Natural killer cell treated with Interleukin-12 subunit alpha and Interleukin-12 subunit beta and Interleukin-15 and Interleukin-18, amount 100 ng/mL, for 72 hours (primary cell): ENCODE results near the gene CD7. TPM values are rescaled to one million over a fixed set of nuclear protein-coding genes. Genes with fewer than 3 reads are reported as not detected.

Experiments used
- ATAC-seq, 2 donors: fragments of 150-1000 bp; cut with Tn5 transposase in 1 of 2; sonication (Bioruptor Pico), chemical (Tn5 transposase) in 1 of 2; 2 replicates each; pipeline ENCODE4 v1.10.0; 2021
- DNase-seq: peaks from one replicate; pipeline ENCODE4 v3.0.0; 2022; ENCODE audit warnings: low spot score
- H3K27ac Mint-ChIP-seq, 2 donors: 1 replicate in 1 of 2; 2 replicates in 1 of 2; pipeline ENCODE4 v1.8.0; 2022; ENCODE audit warnings: mixed read lengths in 2 of 2, mild to moderate bottlenecking in 1 of 2, moderate library complexity in 1 of 2
- H3K27me3 Mint-ChIP-seq, 2 donors: 1 replicate in 1 of 2; 2 replicates in 1 of 2; pipeline ENCODE4 v1.8.0; 2022; ENCODE audit warnings: mixed read lengths in 2 of 2
- H3K36me3 Mint-ChIP-seq: one replicate; pipeline ENCODE4 v1.8.0; 2022; ENCODE audit warnings: mixed read lengths
- H3K4me1 Mint-ChIP-seq, 2 donors: 1 replicate in 1 of 2; 2 replicates in 1 of 2; pipeline ENCODE4 v1.8.0; 2022; ENCODE audit warnings: low read depth in 2 of 2, mixed read lengths in 2 of 2, mild to moderate bottlenecking in 1 of 2
- H3K4me3 Mint-ChIP-seq: one replicate; pipeline ENCODE4 v1.8.0; 2022; ENCODE audit warnings: mixed read lengths
- H3K9me3 Mint-ChIP-seq: 2 replicates; pipeline ENCODE4 v1.8.0; 2022; ENCODE audit warnings: mixed read lengths
- total RNA-seq, 2 donors: library from RNA; stranded (reverse); gene quantifications; one replicate each; pipeline ENCODE4 v1.2.3, GENCODE V29; 2022

Gene CD7
- total RNA-seq, 2 donors from 2014 or later, result 61.8 to 73.6 TPM

DNA sequence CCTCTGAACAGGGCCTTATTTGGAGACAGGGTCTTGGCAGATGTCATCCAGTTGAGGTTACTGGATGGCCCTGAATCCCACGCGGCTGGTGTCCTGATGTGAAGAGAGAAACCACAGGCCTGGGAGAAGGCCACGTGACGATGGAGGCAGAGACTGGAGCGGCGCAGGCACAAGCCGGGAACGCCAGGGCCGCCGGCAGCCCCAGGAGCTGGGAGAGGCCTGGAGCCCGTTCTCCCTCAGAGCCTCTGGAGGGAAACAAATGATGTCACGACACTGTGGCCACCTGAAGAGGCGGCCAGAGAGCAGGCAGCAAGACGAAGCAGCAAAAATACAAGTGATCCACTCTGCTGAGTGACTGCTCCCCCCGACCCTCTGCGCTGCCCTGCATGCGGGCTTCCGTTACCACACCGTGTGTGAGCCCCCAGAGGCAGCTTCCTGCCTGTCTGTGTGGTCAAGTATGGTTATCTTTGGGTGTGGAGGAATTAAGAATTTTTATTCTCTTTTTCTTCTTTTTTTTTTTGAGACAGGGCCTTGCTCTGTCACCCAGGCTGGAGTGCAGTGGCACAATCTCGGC is 11.6 kb downstream of the CD7 start:
- H3K4me1 Mint-ChIP-seq, result peaks cover 51 to 52% of the 10 kb centered on the region in 2 donors
- no peaks in the 10 kb centered on the region for H3K9me3 Mint-ChIP-seq
- H3K27ac Mint-ChIP-seq, result peak overlapping the region; percentile 6 to 81
- no peaks in the 10 kb centered on the region for H3K36me3 Mint-ChIP-seq
- DNase-seq (no peak), ATAC-seq (peak; percentile 59 to 60)
- H3K4me3 Mint-ChIP-seq, result peak overlapping the region; percentile 53
- H3K27me3 Mint-ChIP-seq, result no peaks in the 10 kb centered on the region

DNA sequence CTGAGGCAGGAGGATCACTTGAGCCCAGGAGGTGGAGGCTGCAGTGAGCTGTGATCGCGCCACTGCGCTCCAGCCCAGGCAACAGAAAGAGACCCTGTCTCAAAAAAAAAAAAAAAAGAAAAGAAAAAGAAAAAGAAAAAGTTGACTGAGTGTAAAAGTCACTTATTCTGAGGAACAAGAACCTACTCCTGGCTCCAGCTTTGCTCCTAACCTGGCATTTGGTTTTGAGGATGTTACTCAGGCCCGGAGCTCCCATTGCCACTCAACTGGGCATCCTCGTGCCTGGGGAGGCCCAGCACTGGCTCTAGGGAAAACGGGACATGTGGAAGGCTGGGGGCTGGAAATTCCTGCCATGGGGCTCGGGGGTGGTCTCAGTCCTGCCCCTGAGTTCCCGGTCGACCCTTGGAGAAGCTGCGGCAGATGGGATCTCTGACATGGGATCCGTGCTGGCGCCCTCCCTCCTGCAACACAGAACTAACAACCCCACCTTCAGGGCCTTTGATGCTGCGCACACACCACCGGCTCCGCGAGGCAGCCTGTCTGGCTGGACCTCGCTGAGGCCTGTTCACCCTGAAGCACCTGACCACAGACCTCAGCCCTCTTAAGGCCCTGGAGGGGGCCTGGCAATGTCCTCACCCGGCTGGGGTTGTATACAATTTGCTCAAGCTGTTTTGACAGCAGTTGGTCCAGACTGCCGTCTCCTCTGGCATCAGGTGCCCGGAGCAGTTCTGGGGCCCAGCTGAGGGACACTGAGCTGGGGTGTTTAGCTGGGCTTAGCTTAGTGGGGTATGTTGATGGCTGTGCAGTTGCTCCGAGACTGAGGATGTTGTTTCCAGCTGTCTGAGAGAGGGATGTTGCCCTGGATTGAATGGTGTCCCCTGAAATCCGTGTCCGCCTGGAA is 12.3 kb downstream of the CD7 start:
- peaks cover 56 to 59% of the 10 kb centered on the region in 2 donors for H3K4me1 Mint-ChIP-seq
- peak overlapping the region; percentile 6 to 81 for H3K27ac Mint-ChIP-seq
- H3K4me3 Mint-ChIP-seq, result peak overlapping the region; percentile 53
- ATAC-seq, result no peak
- H3K36me3 Mint-ChIP-seq, result no peaks in the 10 kb centered on the region
- DNase-seq, result no peak
- H3K9me3 Mint-ChIP-seq, result no peaks in the 10 kb centered on the region
- H3K27me3 Mint-ChIP-seq, result no peaks in the 10 kb centered on the region

DNA sequence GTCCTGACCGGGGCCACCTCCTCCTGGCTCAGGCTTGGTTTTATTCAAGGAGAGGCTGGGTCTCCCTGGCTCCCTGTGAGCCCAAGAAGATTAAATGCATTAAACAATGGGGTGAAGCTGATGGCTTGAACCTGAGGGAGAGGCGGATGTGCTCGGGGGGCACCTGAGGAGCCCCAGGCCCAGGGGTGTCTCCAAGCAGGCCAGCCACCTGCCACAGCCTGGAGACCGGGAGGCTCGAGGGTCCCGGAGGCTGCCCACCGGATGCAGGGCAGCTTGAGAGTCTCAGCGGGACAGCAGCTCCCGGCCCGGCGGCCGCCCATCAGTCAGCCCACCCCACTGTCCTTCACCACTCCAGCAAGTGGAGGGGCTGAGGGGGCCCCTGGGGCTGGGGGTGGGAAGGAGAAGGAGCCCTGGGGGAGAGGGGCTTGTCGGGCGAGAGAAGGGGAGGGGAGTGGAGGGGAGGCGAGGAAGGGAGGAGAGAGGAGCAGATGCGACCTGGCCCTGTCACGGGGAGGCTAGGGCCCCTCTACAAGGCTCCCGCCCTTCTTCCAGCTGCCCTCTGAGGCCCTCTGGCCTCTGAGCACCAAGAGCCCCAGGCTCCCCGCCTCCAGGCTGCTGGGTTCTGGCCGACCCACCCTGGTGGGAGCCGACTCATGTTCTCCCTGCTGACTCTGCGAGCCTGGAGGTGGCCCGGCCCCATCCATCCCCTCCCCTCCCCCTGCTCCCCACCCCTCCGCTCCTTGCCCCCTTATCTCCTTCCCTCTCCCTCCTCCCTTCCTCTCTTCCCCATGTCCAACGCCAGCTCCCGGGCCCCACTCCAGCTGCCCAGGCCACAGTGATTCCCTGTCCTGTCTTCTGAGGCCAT is 13.2 kb downstream of the CD7 start:
- ATAC-seq (no peak), DNase-seq (no peak)
- H3K9me3 Mint-ChIP-seq, result no peaks in the 10 kb centered on the region
- no peaks in the 10 kb centered on the region for H3K27me3 Mint-ChIP-seq
- H3K4me3 Mint-ChIP-seq, result peak overlapping the region; percentile 67
- H3K36me3 Mint-ChIP-seq, result no peaks in the 10 kb centered on the region
- peaks cover 62 to 68% of the 10 kb centered on the region in 2 donors for H3K4me1 Mint-ChIP-seq
- peak overlapping the region; percentile 35 to 88 for H3K27ac Mint-ChIP-seq

DNA sequence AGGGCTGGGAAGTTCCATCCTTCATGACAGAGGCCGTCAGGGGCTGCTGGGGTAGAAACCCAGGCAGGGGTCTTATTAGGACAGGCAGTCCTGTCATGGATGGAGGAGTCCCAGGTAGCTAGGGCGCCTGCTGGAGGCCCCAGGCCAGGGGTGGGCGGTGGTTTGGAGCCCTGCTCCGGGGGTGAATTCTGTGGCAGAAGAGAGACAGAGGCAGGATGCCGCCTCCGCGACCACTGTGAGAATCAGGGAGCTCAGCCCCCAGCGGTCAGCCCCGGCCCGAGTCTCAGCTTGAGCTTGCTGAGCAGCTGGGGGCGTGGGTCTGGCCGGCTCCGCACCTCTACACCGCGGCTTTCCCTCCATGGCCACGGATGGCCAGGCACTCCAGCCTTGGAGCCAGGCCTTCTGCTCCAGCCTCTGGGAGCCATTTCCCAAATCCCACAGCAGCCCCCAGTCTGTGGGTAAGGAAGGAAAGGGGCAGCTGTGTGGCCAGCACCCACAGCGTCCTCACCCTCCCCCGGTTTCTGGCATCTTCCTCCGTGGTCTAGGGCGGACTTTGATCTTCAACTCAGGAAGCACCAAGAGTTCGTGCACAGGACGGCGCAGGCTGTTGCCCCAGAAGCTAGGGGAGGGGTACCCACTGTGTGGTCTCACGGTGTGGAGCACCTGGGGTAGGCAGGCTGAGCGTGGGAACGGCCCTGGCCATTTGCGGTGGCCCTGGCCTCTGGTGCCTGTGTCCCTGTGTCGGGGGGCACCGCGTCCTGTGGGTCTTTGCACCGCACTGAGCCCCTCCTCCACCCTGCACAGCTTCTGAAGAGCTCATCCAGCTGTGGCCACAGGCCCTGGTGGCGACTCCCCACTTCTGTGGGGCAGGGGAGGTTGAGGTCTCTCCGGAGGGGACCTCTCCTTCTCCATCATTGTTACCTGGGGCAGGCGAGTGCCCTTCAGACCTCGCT is 14.1 kb downstream of the CD7 start:
- H3K4me1 Mint-ChIP-seq, result peaks cover 63 to 71% of the 10 kb centered on the region in 2 donors
- ATAC-seq (no peak), DNase-seq (no peak)
- peak overlapping the region; percentile 35 to 88 for H3K27ac Mint-ChIP-seq
- peak overlapping the region; percentile 67 for H3K4me3 Mint-ChIP-seq
- no peaks in the 10 kb centered on the region for H3K9me3 Mint-ChIP-seq
- H3K36me3 Mint-ChIP-seq, result no peaks in the 10 kb centered on the region
- H3K27me3 Mint-ChIP-seq, result no peaks in the 10 kb centered on the region

DNA sequence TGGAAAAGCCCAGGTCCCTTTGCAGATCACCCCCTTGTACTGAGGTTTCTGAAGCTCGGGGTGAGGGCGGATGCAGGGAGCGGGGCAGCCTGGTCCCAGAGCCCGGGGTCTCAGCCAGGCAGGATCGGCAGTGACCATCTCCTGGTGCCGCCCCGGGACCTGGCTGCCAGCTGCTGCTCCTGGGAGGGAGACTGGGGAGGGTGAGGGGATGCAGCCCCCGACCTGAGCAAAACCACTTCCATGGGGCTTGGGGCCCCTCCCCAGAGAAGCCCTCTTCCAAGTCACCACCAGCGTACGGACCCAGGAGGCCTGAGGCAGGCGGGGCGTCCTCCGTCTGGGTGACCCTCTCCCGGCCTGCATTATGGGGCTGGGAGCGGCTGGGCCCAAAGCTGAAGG is 14.8 kb downstream of the CD7 start:
- Mint-ChIP-seq H3K36me3 (no peaks in the 10 kb centered on the region), H3K27ac (peak overlapping the region; percentile 14 to 88), H3K9me3 (no peaks in the 10 kb centered on the region), H3K4me1 (peaks cover 65 to 73% of the 10 kb centered on the region in 2 donors), H3K4me3 (peak overlapping the region; percentile 67), H3K27me3 (no peaks in the 10 kb centered on the region)
- DNase-seq, result no peak
- no peak for ATAC-seq

DNA sequence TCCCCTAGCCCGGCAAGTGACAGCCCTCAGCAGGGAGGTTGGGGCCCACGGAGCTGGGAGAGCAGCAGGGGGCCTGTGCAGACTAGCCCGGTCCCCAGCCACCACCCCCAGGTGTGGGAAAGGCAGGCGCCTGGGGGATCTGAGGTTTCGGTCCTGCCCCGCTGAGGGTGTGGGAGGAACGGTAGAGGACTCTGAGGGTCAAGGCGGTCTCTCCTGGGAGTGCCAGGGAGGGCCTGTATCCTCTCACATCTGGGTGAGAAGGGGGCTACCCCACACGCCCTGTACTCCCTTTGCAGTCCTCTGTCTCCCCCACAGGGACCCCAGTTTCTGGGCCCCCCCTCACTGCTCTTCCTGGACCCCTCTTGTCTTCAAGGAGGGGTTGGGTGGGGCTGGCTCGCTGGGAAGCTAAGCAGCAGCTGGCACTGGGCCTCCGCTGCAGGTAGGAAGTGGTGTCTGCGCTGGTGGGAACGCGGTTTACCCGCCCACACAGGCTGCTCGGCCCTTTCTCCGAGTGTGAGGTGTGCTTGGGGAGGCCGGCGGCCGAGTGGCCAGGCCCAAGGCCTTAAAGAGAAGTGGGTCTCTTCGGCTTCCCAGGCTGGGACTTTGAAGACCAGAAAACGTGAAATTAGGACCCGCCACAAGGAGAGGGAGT is 15.4 kb downstream of the CD7 start:
- DNase-seq, result peak; percentile 71
- no peak for ATAC-seq
- Mint-ChIP-seq H3K9me3 (no peaks in the 10 kb centered on the region), H3K27ac (peak overlapping the region; percentile 14 to 97), H3K4me1 (peaks cover 70 to 79% of the 10 kb centered on the region in 2 donors), H3K4me3 (peak overlapping the region; percentile 67), H3K36me3 (no peaks in the 10 kb centered on the region), H3K27me3 (no peaks in the 10 kb centered on the region)

DNA sequence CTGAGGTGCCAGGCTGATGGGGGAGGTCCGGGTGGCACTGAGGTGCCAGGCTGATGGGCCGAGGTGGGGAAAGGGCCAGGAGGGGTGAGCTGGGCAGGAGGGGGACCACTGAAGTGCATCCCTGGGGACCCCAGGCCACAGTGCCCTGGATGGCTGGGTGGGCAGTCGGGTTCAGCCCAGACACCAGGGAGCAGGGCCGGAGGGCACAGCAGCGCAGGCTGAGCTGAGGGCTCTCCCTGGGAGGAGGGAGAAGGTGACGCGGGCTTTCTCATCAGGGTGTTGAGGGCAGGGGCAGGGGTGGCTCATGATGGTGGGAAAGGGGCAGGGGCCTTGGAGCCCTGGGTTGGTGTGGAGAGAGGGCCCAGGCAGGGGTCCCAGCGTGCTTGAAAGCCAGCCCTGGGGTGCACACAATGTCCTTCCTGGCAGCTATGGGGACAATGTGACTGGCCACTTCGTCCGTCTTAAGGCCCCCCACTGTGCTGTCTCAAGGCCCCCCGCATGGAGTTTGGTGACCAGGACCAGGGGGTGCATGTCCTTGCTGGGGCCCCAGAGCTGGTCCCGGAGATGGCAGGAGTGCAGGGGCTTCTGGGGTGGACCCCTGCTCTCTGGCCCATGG is 16.0 kb downstream of the CD7 start:
- Mint-ChIP-seq H3K27me3 (no peaks in the 10 kb centered on the region), H3K9me3 (no peaks in the 10 kb centered on the region), H3K4me1 (peaks cover 68 to 79% of the 10 kb centered on the region in 2 donors), H3K4me3 (peak overlapping the region; percentile 30), H3K27ac (peak overlapping the region; percentile 14 to 97), H3K36me3 (no peaks in the 10 kb centered on the region)
- ATAC-seq (no peak), DNase-seq (no peak)

DNA sequence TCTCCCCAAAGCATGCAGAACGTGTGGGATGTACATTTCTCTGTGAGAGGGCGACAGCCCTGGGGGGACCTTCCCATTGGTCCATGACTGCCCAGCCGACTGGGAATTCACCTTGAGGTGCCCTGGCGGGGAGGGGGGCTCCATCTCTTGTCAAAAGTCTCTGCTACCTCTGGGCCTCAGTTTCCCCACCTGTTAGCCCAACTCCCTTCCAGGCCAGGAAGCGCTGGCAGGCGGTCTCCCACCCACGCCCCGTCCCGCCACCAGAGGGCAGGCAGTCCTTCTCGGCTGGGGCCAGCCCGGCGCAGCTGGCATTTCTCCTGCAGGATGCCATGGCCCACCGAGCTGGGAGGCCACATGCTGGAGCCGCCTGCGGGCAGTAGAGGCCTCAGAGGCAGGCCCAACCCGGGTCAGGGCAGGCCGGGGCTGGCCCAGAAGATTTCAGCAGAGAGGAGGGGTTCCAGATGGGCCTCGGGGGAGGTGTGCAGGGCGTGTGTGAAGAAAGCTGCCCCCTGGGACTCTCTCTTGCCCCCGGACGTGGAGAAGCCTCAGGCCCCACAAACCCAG is 16.6 kb downstream of the CD7 start:
- Mint-ChIP-seq H3K27me3 (no peaks in the 10 kb centered on the region), H3K27ac (peak overlapping the region; percentile 97 to 100), H3K4me3 (peak overlapping the region; percentile 30), H3K4me1 (peaks cover 67 to 75% of the 10 kb centered on the region in 2 donors), H3K36me3 (no peaks in the 10 kb centered on the region), H3K9me3 (no peaks in the 10 kb centered on the region)
- no peak for ATAC-seq
- DNase-seq, result peak; percentile 75

DNA sequence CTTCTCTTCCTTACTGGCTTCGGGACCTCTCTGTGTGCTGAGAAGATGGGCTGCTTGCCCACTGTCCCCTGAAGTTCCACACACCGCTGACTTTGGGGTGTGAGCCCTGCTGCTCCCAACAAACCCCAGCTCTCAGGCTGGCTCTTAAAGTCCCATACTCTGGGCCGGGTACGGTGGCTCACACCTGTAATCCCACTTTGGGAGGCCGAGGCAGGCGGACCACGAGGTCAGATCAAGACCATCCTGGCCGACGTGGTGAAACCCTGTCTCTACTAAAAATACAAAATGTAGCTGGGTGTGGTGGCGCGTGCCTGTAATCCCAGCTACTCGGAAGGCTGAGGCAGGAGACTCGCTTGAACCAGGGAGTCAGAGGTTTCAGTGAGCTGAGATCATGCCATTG is 17.2 kb downstream of the CD7 start:
- H3K4me3 Mint-ChIP-seq, result peak overlapping the region; percentile 67
- no peak for DNase-seq

DNA sequence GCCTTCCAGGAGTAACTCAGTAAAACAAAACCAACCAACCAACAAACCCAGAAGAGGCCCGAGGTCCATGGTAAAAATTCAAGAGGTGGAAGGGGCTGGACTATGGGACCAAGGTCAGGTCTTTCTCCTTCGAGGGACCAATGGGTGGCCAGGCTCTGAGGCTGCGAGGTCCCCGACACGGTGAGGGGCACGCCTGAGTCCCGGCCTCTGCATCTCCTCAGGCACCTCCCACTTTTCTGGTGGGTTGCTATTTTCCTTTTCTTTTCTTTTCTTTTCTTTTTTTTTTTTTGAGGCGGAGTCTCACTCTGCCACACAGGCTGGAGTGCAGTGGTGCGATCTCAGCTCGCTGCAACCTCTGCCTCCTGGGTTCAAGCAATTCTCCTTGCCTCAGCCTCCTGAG is 18.0 kb downstream of the CD7 start:
- Mint-ChIP-seq H3K9me3 (no peaks in the 10 kb centered on the region), H3K4me3 (peak overlapping the region; percentile 88), H3K4me1 (peaks cover 70 to 72% of the 10 kb centered on the region in 2 donors), H3K27ac (peak overlapping the region; percentile 97 to 100), H3K27me3 (no peaks in the 10 kb centered on the region), H3K36me3 (no peaks in the 10 kb centered on the region)
- no peak for ATAC-seq
- no peak for DNase-seq

More for the DNA sequence above, 17.2 kb downstream of the CD7 start:
- no peak for ATAC-seq
- Mint-ChIP-seq H3K4me1 (peaks cover 66 to 69% of the 10 kb centered on the region in 2 donors), H3K27me3 (no peaks in the 10 kb centered on the region), H3K36me3 (no peaks in the 10 kb centered on the region), H3K27ac (peak overlapping the region; percentile 97 to 100), H3K9me3 (no peaks in the 10 kb centered on the region)

DNA sequence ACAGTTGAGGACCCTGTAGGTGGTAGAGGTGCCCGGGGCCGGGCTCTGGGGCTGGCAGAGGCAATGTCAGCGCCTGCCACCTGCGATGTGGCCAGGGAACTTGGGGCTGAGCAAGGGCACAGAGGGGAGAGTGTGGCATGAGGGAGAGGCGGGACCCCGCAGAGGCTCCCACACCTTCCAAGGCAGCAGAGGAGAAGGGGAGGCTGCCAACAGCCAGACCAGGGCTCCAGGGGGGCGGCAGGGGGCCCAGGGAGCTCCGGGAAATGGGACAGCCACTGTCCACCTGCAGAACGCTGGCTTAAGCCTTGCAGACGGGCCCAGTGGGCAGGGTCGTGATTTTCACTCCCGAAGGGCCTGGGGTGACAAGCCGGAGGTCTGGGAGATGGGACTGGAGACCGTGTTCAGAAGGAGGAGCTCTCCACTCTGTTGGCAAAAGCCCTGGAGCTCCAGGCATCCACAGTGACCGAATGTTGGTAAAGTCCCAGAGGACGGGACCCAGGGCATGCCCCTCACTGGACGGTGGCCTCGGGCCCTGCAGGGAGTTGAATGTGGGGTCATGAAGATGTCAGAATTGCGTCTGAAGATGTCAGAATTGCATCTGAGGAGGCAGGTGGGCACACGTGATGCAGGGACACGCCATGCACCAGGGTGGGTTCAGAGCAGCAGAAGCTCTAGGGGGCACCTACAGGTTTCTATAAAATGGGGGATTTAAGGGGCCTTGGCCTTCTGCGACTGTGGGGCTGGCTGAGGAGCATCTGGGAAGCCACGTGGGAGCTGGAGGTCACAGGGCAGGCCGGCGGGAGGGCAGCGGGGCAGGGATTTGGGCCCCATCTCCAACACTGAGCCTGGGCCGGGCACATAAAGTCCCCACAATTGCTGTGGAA is 18.6 kb downstream of the CD7 start:
- ATAC-seq (no peak), DNase-seq (no peak)
- H3K9me3 Mint-ChIP-seq, result no peaks in the 10 kb centered on the region
- H3K4me3 Mint-ChIP-seq, result peak overlapping the region; percentile 88
- peaks cover 72 to 74% of the 10 kb centered on the region in 2 donors for H3K4me1 Mint-ChIP-seq
- H3K27ac Mint-ChIP-seq, result peak overlapping the region; percentile 97 to 100
- no peaks in the 10 kb centered on the region for H3K27me3 Mint-ChIP-seq
- H3K36me3 Mint-ChIP-seq, result no peaks in the 10 kb centered on the region
